Measurements from ENCODE around the gene PHYHIPL. TPM values are rescaled to one million over a fixed set of nuclear protein-coding genes. Genes with fewer than 3 reads are reported as not detected.
"Not testable (repeated sequence)": the region's sequence is repeated elsewhere in the genome, so short reads cannot be mapped to it uniquely, and the experiment has no call there.

Gene PHYHIPL
- total RNA-seq, 2 donors from 2014 or later: 0.44 to 0.68 TPM

- no peaks in the 10 kb centered on the region for H3K36me3 Mint-ChIP-seq (ENCODE audit: low read depth)
- no peak overlapping the region for H3K4me3 Mint-ChIP-seq
- H3K9ac ChIP-seq (ENCODE audit: extremely low read depth, low read length, poor library complexity, severe bottlenecking): no peak overlapping the region
- no peaks in the 10 kb centered on the region for H3K4me1 ChIP-seq (ENCODE audit: control insufficient read depth, insufficient read depth, low read length)
- H3K27me3 ChIP-seq (ENCODE audit: control insufficient read depth, insufficient read depth, low read length, poor library complexity, severe bottlenecking): no peaks in the 10 kb centered on the region
- no peak overlapping the region for H3K27ac Mint-ChIP-seq
- no peak overlapping the region for H3K4me3 ChIP-seq (ENCODE audit: low read length)
- H3K4me1 Mint-ChIP-seq: no peaks in the 10 kb centered on the region
- H3K27me3 Mint-ChIP-seq (ENCODE audit: insufficient read depth): no peaks in the 10 kb centered on the region
- H3K36me3 ChIP-seq (ENCODE audit: control insufficient read depth, insufficient read depth, low read length): no peaks in the 10 kb centered on the region
- no peaks in the 10 kb centered on the region for H3K9me3 ChIP-seq (ENCODE audit: control insufficient read depth, low read length)
- DNase-seq: no peak
- H3K27ac ChIP-seq (ENCODE audit: low read depth, low read length): no peak overlapping the region
- WGBS, 2 experiments (ENCODE audit: insufficient coverage in 1 of 2, insufficient read length in 1 of 2): 90 to 100% methylated on average over 1 of the region's 1 CpG
- peaks cover 8% of the 10 kb centered on the region for H3K9me3 Mint-ChIP-seq
- no peak for TF ChIP-seq CTCF (conservative IDR thresholded peaks at IDR 0.05)
Measured at GRCh38 chr10:59214160-59214559, 37.7 kb downstream of the PHYHIPL start.

GRCh38 chr10:59216178-59216869 is 39.9 kb downstream of the PHYHIPL start:
- Histone ChIP-seq H3K4me3 (ENCODE audit: low read length) (no peak overlapping the region), H3K9ac (ENCODE audit: extremely low read depth, low read length, poor library complexity, severe bottlenecking) (no peak overlapping the region), H3K9me3 (ENCODE audit: control insufficient read depth, low read length) (no peaks in the 10 kb centered on the region), H3K4me1 (ENCODE audit: control insufficient read depth, insufficient read depth, low read length) (no peaks in the 10 kb centered on the region), H3K36me3 (ENCODE audit: control insufficient read depth, insufficient read depth, low read length) (no peaks in the 10 kb centered on the region), H3K27ac (ENCODE audit: low read depth, low read length) (no peak overlapping the region), H3K27me3 (ENCODE audit: control insufficient read depth, insufficient read depth, low read length, poor library complexity, severe bottlenecking) (no peaks in the 10 kb centered on the region)
- no peak overlapping the region for H3K27ac Mint-ChIP-seq
- no peaks in the 10 kb centered on the region for H3K36me3 Mint-ChIP-seq (ENCODE audit: low read depth)
- no peak overlapping the region for H3K4me3 Mint-ChIP-seq
- DNase-seq: no peak
- H3K27me3 Mint-ChIP-seq (ENCODE audit: insufficient read depth): no peaks in the 10 kb centered on the region
- H3K4me1 Mint-ChIP-seq: peaks cover under 1% of the 10 kb centered on the region
- TF ChIP-seq CTCF (conservative IDR thresholded peaks at IDR 0.05): no peak
- WGBS, 2 experiments (ENCODE audit: insufficient coverage in 1 of 2, insufficient read length in 1 of 2): 96% methylated on average over 3 of the region's 4 CpGs
- H3K9me3 Mint-ChIP-seq: no peaks in the 10 kb centered on the region

- Mint-ChIP-seq H3K4me3 (no peak overlapping the region), H3K27ac (no peak overlapping the region), H3K36me3 (ENCODE audit: low read depth) (no peaks in the 10 kb centered on the region), H3K4me1 (peaks cover 4% of the 10 kb centered on the region), H3K9me3 (no peaks in the 10 kb centered on the region), H3K27me3 (ENCODE audit: insufficient read depth) (no peaks in the 10 kb centered on the region)
- H3K9me3 ChIP-seq (ENCODE audit: control insufficient read depth, low read length): no peaks in the 10 kb centered on the region
- no peak overlapping the region for H3K27ac ChIP-seq (ENCODE audit: low read depth, low read length)
- no peaks in the 10 kb centered on the region for H3K27me3 ChIP-seq (ENCODE audit: control insufficient read depth, insufficient read depth, low read length, poor library complexity, severe bottlenecking)
- no peak overlapping the region for H3K4me3 ChIP-seq (ENCODE audit: low read length)
- H3K36me3 ChIP-seq (ENCODE audit: control insufficient read depth, insufficient read depth, low read length): no peaks in the 10 kb centered on the region
- DNase-seq: no peak
- no peak overlapping the region for H3K9ac ChIP-seq (ENCODE audit: extremely low read depth, low read length, poor library complexity, severe bottlenecking)
- no peak for TF ChIP-seq CTCF (conservative IDR thresholded peaks at IDR 0.05)
- H3K4me1 ChIP-seq (ENCODE audit: control insufficient read depth, insufficient read depth, low read length): no peaks in the 10 kb centered on the region
Measured at GRCh38 chr10:59222788-59223187, 46.3 kb downstream of the PHYHIPL start.

GRCh38 chr10:59223597-59223996 is 47.2 kb downstream of the PHYHIPL start:
- WGBS, 2 experiments (ENCODE audit: insufficient coverage in 1 of 2, insufficient read length in 1 of 2): 71 to 96% methylated on average over 1 of the region's 2 CpGs
- not testable (repeated sequence) for DNase-seq; H3K36me3 Mint-ChIP-seq (ENCODE audit: low read depth)

More at GRCh38 chr10:59223597-59223996, 47.2 kb downstream of the PHYHIPL start:
- H3K36me3 ChIP-seq (ENCODE audit: control insufficient read depth, insufficient read depth, low read length); H3K9ac ChIP-seq (ENCODE audit: extremely low read depth, low read length, poor library complexity, severe bottlenecking); H3K9me3 Mint-ChIP-seq; H3K27me3 ChIP-seq (ENCODE audit: control insufficient read depth, insufficient read depth, low read length, poor library complexity, severe bottlenecking); H3K4me1 Mint-ChIP-seq; H3K4me3 Mint-ChIP-seq; H3K4me3 ChIP-seq (ENCODE audit: low read length); H3K9me3 ChIP-seq (ENCODE audit: control insufficient read depth, low read length); H3K27me3 Mint-ChIP-seq (ENCODE audit: insufficient read depth); H3K4me1 ChIP-seq (ENCODE audit: control insufficient read depth, insufficient read depth, low read length); H3K27ac Mint-ChIP-seq; H3K27ac ChIP-seq (ENCODE audit: low read depth, low read length): not testable (repeated sequence)
